GM18508 (cell line): Measurements from ENCODE around the gene PGAM4.
"Not testable (repeated sequence)": the region's sequence is repeated elsewhere in the genome, so short reads cannot be mapped to it uniquely, and the experiment has no call there.

ENCODE experiments used
- ATAC-seq: cut with Tn5 transposase; IDR thresholded peaks from one replicate; pipeline ENCODE4 v1.9.1; 2021; ENCODE audit warnings: moderate number of reproducible peaks; ENCODE audit not compliant: insufficient read depth, unreplicated experiment

Gene PGAM4

DNA sequence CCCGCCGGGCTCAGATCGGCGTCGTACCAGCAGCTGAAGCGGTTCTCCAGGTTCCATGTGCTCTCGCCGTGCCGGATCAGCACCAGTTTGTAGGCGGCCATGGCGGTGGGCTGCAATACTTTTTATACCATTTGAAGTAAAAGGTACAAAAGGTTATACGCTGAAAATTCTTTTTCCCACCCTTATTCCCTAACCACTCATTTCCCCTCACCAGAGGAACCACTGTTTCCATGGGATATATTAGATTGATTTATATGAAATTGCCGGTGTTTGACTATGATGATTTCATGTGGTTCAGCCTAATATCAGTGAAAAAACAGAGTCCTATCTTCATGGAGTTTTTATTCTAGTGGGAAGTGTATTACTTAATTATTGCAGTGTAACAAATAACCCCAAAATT lies at the start of gene PGAM4:
Gene PGAM4 (minus strand): TSS at position 101 of the 400 bp plus-strand sequence. CDS start 0 bp downstream, at position 101.
- no peak for ATAC-seq

DNA sequence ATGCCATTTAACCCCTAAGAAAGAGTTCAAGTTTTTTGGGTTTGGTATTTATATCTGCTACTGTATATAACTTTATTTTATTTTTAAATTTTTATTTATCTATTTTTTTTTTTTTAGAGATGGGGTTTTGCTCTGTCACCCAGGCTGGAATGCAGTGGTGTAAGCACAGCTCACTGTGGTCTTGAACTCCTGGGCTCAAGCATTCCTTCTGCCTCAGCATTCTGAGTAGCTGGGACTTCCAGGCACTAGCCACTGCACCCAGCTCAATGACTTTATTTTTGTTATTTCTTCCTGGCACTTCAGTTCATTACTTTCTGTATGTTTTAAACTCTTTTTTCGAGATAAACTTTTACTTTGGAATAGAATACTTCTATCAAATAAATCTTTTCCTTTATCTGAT lies 42.4 kb upstream of the PGAM4 start:
- ATAC-seq = no peak

DNA sequence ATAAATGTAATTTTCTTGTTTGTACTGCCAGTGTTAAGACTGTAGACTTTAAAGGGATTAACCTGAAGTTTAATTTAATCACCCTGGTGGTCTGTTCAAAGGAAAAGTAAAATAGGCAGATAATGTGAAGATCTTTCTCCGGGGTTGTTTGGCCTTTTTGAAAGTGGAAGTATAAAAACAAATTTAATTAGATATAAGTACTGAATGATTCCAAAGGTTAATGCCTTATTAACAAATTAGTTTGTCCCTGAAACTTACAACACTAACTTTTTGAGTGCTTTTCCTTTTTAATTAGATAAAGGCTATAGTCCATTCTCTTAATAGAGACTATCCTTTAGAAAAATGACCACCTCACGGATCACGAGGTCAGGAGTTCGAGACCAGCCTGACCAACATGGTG lies 10.4 kb upstream of the PGAM4 start:
- ATAC-seq = no peak

DNA sequence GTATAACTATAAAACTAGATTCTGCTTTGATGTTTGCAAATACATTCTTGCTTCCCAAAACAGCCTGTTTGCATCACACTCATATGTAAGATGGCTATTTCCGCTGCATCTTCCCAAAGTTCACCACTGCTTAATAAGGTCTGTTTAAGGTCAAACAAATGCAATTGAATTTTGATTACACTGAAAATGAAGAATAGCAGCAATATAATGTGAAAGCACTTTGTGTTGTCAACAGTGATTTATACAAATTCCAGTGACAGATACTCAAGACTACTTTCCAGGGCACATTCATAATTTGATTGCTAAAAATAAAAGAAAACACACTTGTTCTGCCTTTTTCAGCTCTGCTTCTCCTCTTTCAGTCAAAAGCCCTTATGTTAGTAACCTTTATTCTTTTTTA lies 8.1 kb upstream of the PGAM4 start:
- ATAC-seq = no peak

DNA sequence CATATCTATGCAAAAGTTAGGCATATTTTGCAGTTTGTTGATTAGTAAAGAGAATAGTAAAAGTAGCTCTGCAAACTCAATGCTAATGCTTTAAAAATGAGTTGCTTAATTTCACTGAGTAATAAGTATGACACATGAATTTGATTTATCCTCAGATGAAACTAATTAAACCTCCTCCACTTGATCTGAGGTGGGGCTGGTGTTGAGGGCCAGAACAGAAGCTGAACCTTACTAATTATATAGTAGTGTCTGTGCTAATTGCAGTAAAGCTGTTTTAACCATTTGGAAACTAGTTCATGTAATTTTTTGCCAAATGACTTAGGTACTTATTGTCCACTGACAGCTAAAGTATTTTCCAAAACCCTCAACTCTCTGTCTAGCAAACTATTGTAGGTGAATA lies 7.7 kb upstream of the PGAM4 start:
- no peak for ATAC-seq

DNA sequence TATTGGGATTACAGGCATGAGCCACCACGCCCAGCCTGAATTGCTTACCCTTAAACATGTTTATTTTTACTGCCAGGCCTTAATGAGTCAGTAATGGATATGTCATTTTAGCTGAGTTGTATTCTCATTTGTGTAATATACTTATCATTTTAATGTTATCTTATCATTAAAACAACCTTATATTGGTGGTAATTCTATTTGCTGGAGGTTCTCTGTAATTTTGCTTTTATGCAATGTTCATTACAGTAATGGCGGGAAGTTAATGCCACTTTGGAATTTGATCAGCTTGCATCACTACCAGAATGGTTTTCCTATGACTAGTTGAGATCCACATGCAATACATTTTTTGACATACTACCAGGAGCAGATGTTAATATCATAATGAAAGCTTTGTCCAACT lies 6.3 kb upstream of the PGAM4 start:
- no peak for ATAC-seq

DNA sequence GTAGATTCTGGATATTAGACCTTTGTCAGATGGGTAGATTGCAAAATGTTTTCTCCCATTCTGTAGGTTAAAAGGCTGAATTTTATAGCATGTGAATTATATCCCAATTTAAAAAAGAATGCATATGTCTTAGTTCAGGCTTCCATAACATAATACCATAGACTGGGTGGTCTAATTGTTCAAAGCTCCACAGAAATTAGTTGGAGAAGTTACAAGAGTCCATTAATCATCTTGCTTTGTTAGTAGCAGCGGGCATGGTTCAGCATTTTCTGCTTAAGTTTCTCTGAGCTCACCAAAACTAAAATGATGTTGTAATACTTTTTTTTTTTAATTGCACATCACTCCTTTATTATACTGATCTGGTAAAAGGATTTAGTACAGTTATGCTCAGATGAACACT lies 1.8 kb downstream of the PGAM4 start:
- no peak for ATAC-seq

DNA sequence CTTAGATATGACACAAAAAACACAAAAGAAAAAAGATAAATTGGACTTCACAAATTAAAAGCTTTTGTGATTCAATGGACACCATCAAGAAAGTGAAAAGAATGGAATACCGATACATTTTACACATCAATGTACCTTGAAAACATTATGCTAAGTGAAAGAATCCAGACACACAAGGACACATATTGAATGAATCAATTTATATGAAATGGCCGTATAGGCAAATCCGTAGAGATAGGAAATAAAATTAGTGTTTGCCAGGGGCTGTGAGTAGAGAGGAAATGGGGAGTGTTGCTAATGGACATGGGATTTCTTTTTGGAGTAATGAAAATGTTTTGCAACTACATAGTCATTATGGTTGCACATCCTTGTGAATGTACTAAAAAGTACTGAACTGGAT lies 3.1 kb downstream of the PGAM4 start:
- ATAC-seq = no peak

DNA sequence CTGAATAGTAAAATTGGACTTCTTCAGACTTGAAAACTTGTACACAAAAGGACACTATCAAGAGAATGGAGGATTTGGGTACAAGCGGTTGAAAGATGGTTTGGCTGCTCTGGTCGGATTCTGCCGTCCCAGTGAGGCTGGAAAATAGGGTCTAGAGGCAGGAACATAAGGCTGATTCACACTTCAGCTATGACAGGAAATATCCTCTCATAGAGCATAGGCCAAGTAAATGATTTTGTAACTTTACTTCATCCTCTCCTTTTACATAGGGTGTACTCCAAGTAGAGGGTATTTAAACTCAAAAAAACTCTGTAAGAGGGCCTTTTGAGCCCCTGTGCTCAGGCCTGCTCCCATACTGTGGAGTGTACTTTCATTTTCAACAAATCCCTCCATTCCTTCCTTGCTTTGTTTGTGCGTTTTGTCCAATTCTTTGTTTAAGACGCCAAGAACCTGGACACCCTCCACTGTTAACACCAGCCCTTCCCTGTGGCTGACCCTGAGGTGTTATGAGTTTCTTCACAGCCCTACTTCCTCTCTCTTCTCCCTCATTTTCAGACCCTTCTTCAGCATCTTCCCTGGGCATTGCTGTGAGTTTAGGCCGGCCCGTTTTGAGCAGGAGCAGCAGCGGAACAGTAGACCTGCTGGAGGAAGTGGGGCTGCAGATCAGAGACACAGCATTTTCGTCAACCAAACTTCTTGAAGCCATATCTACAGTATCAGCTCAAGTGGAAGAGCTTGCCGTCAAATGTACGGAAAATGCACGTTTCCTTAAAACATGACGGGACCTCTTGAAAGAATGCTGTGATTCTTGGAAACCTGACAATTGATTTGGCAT lies 7.2 kb downstream of the PGAM4 start:
- ATAC-seq = no peak

DNA sequence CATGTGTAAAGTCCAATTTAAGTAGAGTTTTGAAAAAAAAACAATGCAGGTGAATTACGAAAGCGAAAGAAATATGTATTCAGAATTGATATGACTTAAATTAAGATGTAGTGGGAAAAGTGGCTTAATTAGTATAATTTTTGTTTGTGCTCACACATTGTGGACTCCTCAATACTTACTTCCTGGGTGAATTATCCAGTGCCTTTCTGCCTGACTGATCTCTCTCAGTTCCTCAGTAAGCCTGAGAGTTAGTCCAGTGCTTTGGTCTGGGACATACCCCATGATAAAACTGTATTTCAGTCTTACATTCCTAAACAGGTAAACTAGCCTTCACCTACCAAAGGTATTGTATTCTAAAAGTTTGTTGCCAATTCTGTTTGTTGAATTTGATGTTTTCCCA lies 8.4 kb downstream of the PGAM4 start:
- ATAC-seq = no peak

DNA sequence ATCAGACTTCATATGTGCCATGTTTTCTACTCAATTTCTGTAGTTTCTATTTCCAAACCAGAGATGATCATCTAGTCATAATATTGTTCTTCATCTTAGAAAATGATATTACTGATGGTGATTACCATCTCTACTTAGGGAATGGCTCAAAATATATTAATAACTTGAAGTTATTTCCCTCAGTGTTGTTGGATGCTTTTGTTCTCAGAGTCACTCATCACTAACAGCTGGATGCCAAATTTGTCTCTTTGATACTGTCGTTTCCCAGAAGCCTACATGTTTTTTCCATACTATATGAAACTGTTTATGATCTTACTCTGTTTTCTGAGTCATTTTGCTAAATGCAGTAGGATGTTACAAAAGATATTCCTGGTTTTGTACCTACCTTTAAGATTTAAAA lies 8.9 kb downstream of the PGAM4 start:
- ATAC-seq = no peak

DNA sequence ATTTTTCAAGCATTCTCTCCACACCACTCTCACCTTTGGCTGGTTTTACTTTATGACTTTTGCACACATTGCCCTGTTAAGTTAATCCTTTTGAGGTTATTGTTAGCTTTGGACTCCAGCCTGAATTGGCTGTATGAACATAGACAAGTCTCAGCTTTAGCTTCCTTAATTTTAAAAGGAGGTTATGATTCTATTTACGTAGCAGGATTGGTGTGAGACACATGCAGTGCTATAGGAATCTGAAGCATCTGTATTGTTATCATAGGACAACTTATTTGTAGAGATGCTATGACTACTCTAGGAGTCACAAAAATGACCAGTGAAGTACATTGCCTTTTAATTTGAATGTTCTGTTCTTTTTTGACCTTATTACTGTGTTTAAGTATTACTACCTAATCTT lies 15.7 kb downstream of the PGAM4 start:
- ATAC-seq = no peak

DNA sequence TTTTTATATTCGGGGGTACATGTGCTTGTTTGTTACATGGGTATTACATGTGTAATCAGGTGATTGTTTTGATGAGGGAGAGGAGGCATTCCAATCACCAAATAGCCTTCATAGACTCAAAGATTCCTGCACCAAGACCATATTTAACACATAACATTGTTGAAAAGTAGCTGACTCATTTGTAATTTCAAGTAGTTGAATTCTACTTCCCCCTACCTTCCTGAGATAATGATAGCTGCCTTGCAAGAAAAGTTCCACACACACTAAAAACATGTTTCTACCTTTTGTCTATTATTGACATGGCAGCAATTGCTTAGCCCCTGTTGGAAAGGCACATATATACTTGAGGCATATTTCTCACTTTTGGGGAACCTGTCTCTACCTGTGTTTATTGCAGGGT lies 16.1 kb downstream of the PGAM4 start:
- no peak for ATAC-seq

DNA sequence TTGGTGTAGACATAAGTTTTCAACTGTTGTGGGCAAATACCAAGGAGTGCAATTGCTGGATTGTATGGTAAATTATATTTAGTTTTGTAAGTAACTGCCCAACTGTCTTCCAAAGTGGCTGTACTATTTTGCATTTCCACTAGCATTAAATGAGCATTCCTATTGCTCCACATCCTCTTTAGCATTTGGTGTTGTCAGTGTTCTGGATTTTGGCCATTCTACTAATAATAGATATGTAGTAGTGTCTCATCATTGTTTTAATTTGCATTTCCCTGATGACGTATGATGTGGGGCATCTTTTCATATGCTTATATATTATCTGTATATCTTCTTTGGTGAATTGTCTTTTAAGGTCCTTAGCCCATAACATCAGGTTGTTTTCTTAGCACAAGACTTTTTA lies 17.3 kb downstream of the PGAM4 start:
- ATAC-seq = no peak

DNA sequence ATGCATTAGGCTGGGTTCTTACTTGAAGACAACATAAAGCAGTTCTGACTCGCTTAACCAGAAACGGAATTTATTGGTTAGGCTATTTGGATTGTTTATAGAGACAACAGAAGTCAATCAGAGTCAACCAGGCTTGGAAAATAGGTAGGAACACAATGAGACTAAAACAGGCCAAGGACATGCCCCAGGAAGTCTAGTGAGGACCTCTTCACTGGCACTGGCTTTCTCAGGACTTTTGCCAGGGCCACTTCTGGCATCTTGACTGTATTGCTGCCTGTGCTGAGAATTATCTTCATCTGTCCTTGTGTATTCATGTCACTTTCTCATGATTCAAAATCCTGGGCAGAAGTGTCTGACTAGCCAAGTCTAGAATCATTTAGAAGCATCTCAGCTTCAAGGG lies 19.6 kb downstream of the PGAM4 start:
- no peak for ATAC-seq

DNA sequence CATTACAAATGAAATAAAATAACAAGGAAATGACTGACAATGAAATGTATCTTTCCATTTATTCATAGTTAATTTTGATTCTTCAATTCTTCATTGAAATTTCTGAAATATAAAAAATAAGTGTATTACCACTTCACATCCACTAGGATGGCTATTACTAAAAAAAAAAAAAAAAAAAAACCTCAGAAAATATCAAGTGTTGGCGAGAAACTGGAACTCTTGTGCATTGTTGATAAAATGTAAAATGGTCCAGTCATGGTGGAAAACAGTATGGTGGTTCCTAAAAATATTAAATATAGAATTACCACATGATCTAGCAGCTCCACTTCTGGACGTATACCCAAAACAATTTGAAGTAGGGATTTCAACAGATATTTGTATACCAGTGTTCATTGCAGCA lies 22.9 kb downstream of the PGAM4 start:
- no peak for ATAC-seq

DNA sequence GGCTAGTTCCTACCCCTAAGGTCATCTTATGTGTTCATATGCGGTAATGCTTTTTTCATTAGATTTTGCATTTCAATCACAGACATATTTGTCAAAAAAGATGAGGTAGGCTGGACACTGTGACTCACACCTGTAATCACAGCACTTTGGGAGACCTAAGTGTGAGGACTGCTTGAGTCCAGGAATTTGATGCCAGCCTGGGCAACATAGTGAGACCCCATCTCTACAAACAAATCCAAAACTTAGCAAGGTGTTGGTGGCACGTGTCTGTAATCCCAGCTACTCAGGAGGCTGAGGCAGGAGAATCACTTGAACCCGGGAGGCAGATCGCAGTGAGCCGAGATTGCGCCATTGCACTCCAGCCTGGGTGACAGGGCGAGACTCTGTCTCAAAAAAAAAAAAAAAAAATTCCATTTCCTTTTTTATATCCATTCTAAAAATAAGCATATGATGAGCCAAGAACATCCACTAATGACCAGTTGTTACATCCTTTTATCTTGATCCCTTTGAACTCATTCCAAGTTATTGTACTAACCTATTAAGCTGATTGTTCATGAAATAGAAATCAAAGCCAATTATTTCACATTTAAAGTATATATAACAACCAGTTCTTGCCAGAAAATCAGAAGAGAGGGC lies 23.4 kb downstream of the PGAM4 start:
- ATAC-seq = no peak

DNA sequence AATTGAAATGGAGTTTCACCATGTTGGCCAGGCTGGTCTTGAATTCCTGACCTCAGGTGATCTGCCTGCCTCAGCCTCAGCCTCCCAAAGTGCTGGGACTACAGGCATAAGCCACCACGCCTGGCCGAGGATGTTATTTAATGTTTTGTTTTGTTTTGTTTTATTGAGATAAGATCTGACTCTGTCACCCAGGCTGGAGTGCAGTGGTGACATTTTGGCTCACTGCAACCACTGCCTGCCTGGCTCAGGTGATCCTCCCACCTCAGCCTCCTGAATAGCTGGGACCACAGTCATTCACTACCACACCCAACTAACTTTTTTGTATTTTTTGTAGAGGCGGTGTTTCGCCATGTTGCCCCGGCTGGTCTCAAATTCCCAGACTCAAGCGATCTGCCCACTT lies 24.4 kb downstream of the PGAM4 start:
- ATAC-seq = not testable (repeated sequence)

DNA sequence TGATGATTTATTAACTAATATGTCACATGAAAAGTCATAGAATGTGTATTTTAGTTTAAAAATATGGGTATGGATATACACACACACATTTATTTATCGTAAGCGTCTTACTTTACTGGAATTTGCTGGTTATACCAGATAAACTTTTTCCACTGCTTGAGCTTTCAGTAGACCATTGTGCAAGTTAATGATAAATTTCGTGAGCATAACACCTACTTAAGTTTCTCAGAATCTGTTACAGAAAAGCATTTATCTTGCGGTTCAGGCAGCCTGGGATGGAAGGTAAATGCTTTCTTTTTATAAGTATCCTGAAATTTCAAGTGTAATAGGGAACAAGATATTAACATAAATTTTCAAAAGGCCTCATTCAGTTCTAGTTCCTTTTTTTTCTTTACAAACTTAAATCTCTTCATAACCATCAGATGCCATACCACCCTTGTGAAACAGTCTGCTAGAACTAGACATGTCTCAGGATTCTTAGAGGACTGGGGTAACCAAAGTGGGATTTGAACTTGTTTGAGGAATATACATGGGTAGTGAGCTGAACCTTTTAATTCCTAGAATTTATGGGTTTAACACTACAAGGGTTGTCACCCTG lies 31.3 kb downstream of the PGAM4 start:
- ATAC-seq = no peak

DNA sequence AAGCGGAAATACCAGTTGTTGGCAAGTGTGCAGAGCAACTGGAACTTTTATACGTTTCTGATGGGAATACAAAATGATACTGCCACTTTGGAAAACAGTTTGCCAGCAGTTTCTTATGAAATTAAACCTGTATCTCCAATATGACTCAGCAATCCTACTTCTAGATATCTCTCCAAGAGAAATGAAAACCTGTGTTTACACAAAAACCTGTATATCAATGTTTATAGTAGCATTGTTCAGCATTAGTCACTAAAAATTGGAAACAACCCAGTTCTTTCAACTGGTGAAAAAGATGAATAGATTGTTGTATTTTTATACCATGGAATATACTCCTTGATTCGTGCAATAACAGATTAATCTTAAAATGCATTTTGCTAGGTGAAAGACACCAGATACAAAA lies 32.1 kb downstream of the PGAM4 start:
- no peak for ATAC-seq

DNA sequence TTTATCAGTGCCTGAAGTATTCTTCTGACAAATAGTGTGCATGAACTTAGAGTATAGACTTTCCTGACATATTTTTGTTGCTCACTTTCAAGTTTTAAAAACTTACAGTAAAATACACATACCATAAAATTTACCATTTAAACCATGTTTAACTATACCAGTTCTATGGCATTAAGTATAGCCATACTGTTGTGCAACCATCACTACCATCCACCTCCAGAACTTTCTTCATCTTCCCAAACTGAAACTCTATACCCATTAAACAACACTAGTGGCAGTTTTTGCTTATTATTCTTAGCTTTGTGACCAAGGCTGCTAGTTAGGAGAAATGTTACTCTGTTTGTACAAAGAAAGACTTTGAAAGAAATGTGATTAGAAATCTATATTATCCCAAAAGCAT lies 33.1 kb downstream of the PGAM4 start:
- ATAC-seq = no peak

DNA sequence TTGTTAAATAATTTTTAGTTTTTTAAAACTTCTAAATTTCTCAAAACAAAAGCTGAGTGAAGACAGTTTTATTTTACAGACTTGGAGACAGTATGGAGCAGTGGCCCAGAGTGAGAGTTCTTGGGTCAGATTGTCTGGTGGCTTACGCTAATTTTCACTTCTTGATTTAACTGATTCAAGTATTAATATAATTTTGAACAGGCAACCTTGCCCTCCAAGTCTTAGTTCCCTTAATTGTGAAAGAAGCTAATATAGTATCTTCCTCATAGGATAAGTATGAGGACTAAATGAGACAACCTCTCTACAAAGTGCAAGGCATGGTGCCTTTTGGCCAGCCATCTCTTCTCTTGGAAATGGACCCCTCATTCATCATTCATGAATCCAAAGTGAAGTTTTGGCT lies 33.6 kb downstream of the PGAM4 start:
- ATAC-seq = no peak
